OCI-M1 (cell line): ENCODE measurements around the gene UQCC2.

Experiments used
- DNase-seq: peaks from one replicate; lab custom pipeline; 2025; lab: John Stamatoyannopoulos, UW

Gene UQCC2

DNA sequence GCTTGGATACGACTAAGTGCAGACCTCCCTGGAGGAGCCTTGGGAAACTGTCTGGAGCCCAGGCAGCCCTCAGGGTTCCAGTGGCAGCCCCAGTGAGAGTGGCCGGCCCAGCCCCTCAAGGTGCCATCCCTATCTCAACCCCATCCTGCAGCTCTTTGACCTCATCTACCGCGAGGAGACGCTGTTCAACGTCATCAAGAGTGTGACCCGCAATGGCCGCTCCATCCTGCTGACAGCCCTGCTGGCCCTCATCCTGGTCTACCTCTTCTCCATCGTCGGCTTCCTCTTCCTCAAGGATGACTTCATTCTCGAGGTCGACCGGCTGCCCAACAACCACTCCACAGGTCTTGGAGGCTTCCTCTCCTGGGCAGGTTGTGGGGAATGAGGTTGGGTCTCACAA, 20.7 kb downstream of the UQCC2 start:
- DNase-seq, result no peak

DNA sequence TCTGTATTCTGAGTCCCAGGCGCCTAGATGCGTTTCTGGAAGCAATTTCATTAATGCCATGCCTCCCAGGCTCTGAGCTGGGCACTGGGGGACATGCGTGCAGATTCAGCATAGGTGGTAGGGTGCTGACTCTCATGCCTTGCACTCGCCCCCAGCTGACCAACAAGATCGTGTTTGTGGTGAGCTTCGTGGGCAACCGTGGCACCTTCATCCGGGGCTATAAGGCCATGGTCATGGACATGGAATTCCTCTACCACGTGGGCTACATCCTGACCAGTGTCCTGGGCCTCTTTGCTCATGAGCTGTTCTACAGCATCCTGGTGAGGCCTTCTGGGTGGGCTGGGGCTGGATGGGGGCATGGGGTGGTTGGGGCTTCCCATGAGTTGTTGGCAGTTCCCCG, 21.6 kb downstream of the UQCC2 start:
- no peak for DNase-seq

DNA sequence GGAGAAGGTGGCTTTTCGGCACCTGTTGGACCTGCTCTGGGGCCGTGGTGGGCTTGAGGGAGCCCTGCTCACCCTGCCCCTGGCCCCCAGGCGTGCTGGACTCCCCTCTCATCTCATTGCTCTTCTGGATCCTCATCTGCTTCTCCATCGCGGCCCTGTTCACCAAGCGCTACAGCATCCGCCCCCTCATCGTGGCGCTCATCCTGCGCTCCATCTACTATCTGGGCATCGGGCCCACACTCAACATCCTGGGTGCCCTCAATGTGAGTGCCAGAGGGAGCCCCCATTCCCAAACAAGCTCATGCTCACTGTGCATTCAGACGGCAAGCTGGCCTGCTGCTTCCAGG, 22.4 kb downstream of the UQCC2 start:
- DNase-seq, result no peak

DNA sequence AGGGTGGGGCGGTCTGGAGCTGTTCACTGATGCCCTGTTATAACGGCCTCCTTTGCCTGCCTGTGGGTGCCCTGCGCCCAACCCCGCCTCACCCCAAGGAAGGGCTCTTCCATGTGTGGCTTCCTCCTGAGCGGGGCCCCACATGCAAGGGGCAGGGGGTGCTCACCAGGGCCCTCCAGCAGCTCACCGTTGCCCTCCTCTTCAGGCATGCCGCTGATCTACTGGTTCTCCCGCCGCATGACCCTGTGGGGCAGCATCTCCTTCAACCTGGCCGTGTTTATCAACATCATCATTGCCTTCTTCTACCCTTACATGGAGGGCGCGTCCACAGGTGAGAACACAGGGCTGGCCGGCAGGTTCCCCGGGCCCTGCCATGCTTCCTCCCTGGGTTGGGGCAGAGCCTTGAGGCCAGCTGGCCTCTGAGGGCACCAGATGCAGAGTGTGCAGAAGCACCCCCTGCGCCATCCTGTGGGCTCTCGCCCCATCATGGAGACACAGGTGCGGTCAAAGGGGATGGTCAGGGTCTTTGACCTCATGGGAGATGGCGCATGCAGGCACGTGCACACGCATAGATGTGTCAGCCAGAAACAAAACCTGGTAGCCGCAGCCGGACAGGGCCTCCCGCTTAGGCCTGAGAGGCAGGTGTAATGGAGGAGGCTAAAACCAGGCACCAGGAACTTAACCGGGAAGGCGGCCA, 22.9 kb downstream of the UQCC2 start:
- DNase-seq, result no peak

DNA sequence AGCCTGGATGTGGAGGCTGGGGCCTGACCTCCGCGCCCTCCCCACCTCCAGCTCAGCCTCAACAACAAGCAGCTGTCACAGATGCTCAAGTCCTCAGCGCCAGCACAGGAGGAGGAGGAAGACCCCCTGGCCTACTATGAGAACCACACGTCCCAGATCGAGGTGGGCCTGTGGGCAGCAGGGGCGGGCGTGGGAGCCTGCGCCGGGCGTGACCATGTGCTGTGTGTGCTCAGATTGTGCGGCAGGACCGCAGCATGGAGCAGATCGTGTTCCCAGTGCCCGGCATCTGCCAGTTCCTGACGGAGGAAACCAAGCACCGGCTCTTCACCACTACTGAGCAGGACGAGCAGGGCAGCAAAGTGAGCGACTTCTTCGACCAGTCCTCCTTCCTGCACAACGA, 23.5 kb downstream of the UQCC2 start:
- DNase-seq, result no peak

DNA sequence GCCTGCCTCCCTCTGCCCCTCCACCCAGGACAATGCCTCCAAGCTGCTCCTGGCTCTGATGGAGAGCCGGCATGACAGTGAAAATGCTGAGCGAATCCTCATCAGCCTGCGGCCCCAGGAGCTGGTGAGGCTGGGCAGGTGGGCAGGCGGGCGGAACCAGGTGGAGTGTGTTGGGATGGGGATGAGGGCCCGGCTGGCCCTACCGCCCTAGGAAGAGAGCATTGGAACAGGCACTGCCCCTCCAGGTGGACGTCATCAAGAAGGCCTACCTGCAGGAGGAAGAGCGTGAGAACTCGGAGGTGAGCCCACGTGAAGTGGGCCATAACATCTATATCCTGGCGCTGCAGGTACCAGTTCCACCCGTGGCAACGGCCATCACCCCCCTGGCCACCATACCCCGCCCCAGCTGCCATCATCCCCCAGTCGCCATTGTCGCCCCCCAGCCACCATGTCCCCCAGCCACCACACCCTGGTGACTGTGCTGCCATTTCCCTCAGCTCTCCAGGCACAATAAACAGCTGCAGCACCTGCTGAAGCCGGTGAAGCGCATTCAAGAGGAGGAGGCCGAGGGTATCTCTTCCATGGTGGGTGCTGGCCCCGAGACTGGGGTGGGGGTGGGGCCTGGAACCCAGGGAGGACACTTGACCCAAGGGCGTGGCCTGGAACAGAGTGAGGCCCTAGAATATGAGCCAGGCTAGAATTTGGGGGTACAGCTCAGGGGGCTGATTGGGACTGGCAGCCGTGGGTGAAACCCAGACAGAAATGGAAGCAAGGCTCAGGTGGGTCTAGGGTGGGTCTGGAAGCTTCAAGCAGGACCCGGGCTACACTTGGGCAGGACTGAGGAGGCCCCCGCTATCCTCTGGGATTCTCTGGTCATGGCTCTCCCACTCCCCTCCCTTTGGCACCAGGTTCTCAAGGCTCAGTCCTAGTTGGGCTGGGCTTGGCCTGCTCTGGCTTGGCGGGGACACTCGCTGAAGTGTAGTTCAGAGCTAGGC, 24.2 kb downstream of the UQCC2 start:
- DNase-seq, result no peak

DNA sequence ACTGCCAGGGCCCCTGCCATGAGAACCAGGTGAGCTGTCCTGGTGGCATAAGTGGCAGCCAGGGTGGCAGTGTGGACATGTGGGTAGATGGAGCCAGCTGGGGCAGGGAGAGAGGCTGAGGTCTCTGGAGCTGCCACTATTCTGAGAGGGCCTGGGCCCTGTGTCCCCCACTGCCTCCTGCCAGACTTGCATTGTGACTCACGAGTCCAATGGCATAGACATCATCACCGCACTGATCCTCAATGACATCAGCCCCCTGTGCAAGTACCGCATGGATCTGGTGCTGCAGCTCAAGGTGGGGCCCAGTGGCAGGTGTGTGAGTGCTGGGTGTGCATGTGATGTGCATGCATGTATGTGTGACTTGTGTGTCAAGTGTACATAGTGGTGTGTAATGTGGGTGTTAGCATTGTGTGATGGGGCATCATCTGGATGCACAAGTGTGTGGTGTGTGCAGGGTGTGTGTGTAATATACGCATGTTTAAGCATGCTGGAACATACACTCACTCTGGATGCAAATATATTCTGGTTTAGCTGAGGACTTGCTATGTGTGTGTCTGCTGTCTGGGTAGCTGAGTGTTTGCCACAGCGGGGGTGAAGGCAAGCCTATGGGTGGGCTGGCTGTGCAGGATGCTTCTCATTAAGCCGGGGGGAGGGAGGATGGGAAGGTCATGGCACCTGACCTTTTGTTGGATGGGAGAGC, 25.1 kb downstream of the UQCC2 start:
- DNase-seq, result no peak

DNA sequence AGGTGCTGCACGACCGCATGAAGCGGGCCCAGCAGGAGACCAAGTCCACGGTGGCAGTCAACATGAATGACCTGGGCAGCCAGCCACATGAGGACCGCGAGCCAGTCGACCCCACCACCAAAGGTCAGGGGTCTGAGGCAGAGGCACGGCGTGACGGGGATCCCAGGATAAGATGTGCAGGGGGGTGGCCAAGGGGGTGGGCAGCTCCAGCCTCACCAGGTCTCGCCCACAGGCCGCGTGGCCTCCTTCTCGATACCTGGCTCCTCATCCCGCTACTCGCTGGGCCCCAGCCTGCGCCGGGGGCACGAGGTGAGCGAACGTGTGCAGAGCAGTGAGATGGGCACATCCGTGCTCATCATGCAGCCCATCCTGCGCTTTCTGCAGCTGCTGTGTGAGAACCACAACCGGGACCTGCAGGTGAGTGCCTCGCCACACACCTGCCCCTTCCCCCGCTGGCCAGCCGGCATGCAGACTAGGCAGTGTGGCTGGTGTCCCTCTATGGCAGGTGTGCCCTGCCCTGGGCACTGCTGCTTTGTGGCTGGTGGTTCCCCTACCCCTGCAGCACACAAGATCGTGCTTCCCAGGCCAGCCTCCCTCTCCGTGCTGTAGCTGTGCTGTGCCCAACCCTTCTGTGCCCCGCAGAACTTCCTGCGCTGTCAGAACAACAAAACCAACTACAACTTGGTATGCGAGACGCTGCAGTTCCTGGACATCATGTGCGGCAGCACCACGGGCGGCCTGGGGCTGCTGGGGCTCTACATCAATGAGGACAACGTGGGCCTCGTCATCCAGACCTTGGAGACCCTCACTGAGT, 25.9 kb downstream of the UQCC2 start:
- DNase-seq, result no peak

DNA sequence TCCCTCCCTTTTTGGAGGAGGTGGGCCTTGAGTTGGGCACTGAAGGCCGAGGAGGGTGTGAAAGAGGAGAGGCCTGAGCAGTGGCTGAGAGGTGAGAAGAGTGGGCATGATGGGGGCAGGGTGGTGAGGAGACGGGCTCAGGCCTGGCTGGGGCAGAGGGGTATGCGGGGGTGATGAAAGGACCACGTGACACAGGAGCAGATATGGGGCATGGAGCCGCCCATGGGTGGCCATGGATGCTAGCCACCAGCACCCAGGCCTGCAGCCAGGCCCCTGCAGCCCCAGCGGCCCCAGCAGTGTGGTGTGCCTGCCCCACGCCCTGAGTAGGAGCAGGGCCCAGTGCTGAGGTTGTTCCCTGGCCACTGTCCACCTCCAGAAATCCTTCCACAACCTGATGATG, 26.5 kb downstream of the UQCC2 start:
- no peak for DNase-seq

DNA sequence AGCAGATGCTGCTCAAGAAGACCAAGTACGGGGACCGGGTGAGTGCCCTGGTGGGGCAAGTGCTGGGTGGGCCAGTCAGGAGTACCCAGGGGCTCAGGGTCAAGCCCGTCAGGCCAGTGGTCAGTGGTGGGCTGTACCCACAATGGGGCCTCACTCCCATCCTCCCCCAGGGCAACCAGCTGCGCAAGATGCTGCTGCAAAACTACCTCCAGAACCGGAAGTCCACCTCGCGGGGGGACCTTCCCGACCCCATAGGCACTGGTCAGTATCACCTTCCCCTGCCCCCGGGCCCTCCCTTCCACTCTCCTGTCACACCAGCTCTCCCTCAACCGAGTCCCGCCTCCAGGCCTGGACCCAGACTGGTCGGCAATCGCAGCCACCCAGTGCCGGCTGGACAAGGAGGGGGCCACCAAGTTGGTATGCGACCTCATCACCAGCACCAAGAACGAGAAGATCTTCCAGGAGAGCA, 27.0 kb downstream of the UQCC2 start:
- DNase-seq, result no peak

DNA sequence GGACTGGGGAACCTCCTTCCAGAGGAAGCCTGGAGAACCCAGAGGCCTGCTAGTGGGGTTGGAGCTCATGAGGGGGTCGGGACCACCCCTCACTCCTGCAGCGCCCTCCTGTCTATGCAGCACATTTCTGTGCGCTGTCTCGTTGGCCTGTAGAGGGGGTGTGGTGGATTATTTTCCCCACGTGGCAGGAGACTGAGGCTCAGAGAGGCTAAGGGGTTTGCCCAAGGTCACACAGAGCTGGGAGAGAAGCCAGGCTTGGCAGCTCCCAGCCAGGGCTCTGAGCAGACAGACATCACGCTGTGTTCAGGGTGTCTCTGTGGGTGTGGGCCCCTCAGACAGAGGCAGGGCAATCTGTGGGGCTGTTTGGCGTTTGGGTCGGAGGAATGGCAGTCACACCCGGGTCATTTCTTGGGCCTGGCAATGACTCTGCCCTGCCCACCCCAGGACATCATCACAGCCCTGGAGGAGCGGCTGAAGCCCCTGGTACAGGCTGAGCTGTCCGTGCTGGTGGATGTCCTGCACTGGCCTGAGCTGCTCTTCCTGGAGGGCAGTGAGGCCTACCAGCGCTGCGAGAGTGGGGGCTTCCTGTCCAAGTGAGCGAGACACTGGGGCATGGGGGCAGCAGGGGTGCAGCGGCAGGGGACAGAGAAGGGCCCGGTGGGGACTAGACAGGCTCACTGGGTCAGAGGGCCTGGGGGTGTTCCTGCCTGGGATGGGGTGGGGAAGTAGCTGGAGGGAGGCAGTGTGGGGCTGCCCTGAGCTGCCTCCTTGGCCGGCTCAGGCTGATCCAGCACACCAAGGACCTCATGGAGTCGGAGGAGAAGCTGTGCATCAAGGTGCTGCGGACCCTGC, 27.7 kb downstream of the UQCC2 start:
- no peak for DNase-seq

DNA sequence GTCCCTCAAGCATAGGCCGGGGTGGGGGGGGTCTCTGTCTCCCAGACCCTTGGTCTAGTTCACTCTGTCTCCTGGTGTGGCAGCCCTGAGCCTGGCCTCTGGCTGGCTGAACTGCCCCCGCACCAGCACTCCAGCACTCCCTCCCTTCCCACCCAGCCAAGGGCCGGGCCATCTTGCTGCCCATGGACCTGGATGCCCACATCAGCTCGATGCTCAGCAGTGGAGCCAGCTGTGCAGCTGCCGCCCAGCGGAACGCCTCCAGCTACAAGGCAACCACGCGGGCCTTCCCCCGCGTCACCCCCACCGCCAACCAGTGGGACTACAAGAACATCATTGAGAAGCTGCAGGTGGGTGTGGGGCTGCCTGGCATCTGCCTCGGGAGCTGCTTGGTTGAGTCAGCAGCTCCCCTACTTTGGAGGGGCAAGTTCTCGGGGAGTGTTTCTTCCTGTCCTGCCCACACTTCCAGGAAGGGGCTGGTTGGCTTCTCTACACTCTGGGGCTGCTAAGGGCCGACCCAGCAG, 28.4 kb downstream of the UQCC2 start:
- DNase-seq, result no peak

DNA sequence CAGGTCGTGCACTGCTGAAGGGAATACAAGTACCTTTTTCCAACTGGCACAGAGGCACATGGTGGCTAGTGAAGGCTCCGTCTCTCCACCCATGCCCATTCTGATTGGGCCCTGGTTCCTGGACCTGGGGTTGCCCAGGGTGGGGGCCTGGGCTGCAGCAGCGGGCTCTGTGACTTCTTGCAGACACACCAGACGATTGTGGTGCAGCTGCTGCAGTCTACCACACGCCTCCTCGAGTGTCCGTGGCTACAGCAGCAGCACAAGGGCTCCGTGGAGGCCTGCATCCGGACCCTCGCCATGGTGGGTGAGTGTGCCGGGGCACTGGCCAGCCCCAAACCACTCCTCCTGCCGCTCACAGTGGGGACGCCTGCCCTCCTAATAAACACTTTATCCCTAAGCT, 29.2 kb downstream of the UQCC2 start:
- DNase-seq, result no peak

DNA sequence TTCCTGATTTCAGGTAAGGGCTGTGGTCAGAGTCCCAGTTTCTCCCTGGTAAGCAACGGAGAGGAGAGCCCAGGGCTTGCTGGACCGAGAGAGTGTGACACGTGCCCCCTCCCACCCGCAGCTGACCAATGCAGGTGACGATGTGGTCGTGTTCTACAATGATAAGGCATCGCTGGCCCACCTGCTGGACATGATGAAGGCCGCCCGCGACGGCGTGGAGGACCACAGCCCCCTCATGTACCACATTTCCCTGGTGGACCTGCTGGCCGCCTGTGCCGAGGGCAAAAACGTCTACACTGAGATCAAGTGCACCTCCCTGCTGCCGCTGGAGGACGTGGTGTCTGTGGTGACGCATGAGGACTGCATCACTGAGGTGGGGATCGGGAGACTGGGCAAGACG, 31.7 kb downstream of the UQCC2 start:
- DNase-seq, result no peak

DNA sequence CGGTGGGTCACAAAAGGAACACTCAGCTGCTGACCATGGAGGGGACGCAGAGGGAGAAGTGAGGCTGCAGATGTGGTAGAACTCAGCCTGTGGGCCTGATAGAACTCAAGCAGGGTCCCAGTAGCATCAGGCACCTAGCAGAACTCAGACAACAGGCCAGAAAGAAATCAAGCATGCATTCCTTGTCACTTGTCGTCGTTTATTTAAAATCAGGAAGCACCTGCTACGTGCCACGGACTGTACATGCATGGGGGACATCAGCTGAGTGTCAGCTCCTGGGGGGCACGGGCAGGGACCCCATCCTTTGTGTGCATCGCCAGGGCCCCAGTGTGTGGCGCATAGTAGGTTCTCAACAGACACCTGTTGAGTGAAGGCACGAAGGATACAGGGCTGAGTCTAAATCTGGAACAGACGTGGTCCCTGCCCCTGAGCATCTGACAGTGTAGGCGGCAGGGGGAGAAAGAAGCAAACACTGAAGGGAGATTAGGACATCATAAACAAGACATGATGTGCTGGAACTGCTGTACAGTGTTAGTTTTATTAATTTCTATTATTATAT, 32.5 kb downstream of the UQCC2 start:
- no peak for DNase-seq

DNA sequence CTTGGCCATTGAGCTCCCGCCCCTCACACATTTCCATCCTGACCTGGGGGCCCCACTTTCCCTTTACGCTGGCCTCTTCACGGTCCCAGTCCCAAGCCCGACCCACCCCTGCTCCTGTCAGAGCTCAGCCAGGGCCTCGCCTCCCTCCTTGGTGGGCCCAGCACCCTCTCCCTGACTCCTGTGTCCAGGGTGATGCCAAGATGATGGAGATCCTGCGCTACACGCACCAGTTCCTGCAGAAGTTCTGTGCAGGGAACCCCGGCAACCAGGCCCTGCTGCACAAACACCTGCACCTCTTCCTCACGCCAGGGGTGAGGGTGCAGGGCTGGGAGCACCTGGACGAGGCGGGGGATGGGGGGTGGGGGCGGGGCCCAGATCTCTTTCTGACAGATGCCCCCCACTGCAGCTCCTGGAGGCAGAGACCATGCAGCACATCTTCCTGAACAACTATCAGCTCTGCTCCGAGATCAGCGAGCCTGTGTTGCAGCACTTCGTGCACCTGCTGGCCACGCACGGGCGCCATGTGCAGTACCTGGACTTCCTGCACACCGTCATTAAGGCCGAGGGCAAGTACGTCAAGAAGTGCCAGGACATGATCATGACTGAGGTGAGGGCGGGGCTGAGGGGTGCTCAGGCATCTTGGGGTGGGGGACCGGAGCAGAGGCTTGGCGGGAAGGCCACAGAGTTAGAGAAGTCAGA, 33.1 kb downstream of the UQCC2 start:
- DNase-seq, result no peak

DNA sequence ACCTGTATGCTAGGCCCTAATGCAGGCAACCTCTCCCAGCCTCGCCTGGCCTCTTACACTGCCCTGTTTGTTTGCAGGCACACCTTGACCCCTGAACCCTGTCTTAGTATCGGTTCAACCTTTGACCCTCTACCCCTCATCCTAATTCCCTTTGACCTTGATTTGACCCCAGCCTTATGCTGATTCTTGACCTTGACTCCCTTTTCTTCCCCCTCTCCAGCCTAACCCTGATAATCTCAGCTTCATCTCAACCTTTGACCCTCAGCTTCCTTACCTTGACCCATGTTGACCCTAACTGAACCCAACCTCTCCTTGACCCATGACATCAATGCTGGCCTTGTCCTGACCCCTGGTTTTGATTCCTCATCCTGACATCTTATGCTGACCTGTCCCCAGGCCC, 33.8 kb downstream of the UQCC2 start:
- no peak for DNase-seq

DNA sequence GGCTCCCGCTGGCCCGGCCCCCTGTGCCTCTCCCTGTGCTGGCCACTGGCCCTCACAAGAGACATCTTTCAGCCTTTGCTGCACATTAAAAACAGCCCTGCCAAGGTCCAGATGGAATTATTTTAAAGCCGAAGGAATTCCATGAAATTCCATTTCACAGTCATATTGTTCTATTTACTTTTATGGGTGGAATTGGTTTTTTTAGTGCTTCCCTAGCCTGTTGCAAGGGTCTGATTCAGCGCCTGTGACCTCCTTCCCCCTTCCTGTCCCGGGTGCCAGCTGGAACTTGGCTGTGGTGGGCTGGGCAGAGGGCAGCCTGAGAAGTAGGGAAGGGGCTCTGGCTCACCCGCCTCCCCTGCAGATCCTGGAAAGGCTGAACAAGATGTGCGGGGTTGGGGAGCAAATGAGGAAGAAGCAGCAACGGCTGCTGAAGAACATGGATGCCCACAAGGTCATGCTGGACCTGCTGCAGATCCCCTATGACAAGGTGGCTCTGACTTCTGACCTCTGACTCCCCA, 34.3 kb downstream of the UQCC2 start:
- DNase-seq, result no peak

DNA sequence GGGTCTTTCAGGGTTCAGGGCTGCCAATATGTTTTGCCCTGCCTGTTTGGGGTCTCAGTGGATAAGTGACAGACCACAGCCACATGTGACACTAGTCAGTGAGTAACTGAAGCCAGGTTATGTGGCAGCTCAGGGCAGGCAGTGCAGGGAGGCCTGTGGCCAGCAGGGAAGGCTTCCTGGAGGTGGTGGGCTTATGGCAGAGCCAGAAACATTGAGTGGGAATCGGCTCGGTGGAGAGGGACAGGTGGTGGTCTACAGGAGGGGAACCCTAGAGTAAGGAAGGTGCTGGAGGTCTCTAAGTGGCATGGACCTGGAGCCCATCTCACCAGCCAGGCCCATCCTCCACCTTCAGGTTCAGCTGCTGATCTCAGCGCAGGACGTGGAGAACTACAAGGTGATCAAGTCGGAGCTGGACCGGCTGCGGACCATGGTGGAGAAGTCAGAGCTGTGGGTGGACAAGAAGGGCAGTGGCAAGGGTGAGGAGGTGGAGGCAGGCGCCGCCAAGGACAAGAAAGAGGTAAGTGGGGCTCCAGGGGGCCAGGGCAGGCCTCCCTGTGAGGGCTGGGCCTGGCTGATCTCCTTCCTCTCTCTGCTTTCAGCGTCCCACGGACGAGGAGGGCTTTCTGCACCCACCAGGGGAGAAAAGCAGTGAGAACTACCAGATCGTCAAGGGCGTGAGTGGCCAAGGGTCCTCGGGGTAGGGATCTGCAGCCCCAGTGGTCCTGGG, 34.9 kb downstream of the UQCC2 start:
- no peak for DNase-seq
